Mesenteric fat pad (tissue), 1 donor: ENCODE measurements around the gene SLC4A7. TPM values are rescaled to one million over a fixed set of nuclear protein-coding genes. Genes with fewer than 3 reads are reported as not detected.

Source experiments
- DNase-seq: peaks from one replicate; pipeline ENCODE4 v3.0.0-alpha.2; 2020; ENCODE audit warnings: low spot score
- total RNA-seq: library from RNA; stranded (reverse); fragmentation: NEBNext Ultra II Directional; extraction: Animal tissue kit (Norgen Biotek cat#: 25700); gene quantifications from one replicate; pipeline ENCODE4 v1.2.1, GENCODE V29; 2021
- donor health status: DM: yes; HTN: yes; CAD: no.

SLC4A7 gene
- total RNA-seq, 1 donor from 2014 or later = 29.2 TPM

DNA sequence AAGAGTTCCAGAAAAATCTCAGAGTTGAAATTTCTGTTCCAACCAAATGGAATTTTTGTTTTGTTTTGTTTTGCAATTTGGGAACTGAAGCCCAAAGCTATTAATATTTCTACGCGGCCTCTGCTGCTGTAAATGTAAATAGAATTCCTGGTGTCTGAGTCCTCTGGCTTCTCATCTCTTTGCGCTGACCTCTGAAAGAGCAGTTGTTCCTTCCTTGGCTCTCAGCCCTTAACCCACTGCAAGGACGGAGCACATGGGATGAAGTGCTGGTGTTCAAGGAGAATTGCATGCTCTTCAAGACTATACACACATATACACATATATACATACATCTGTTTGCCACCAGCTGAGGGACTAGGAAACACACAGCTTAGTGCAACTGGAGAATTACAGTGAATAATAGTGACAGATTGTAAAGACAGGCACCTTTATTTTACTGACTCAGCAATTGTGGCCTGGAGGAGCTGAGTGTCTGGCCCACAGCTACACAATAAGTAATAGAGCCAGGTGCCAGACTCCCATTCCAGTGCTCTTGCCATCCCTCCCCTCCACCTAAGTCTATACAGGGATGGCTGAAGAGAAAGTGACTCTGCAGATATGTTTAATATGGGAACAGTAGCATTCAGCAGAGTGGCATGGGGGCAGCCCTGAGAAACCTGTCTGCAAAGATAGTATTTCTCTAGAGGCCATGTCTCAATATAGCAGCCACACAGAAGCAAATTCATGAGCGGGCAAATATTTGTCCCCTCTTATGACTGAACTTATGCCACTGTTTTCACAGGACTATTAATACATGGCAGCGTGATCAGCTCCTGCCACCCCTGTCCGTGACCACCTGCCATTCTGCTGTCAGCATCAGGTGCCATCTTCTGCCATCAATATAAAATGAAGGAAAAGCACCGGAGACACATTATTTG lies 157.3 kb downstream of the SLC4A7 start:
- DNase-seq = no peak

DNA sequence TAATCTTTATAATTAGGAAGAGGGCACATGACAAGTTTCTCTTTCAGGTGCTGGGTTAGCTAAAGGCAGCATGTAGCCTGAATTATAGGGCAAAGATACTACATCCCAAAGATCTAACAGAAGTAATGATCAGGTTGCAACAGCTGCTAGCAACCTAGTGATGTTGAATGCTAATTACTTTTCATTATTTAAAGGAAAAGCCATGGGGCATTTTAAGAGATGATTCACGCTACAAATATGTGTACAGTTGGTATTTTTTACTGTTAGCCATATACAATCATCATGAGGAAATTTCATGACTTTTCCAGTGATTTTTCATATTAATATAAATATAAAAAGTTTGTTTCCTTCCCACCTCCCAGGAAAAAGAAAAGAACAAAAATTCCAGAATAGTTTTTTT lies 158.0 kb downstream of the SLC4A7 start:
- no peak for DNase-seq

DNA sequence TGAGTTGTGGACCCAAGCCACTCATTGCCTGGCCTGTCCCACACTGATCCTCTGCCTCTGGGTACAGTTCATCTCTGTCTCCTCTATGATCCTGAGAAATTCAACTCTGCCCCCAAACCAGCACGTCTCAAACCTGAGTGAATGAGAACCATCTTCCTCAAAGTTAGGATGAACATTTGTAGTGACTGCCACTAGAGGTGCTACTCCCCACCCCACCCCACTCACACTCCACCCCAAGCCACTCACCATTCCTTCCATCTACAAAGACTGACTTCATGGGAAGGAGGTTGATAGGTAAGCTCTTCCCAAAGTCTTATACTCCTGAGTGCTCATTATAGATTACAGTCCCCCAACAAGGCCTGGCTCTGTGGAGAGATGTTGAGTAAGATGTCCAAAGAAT lies 158.8 kb downstream of the SLC4A7 start:
- DNase-seq = no peak

DNA sequence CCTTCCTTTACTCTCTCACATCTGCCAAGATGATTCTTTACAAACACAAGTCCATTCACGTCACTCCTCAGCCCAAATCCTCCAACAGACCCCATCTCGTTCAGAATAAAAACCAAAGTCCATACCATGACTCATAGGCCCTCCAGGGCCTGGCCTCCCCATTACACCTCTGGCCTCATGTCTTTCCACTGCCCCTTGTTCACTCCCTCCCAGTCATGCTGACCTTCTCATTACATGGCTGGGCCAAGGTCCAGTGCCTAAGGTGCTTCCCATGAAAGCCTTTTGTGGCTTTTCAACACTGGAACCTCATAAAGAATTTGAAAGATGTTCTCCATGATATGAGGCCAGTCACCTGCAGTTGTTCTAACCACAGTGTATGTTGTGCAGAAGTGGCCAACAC lies 159.5 kb downstream of the SLC4A7 start:
- no peak for DNase-seq

DNA sequence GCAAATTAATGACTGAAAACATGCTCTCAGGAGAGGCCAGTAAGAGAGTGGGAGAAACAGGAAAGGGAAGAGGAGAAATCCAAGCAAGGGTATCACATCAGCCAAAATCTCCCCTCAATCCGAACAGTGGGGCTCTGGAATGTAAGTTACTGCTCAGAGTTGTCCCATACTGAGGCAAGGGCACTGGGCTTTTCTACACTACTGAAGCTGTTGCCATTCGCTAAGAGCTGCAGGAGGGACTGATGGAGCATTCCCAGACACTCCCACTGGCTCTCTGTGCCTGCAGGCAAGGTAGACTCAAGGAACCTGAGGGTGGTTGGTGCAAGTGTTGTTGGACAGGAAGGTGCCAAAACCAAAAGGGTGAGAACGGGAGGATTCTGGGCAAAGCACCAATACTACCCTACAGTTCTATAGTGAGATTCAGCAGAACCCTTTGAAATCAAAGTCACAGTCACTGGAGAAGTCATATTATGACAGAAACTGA lies 161.1 kb downstream of the SLC4A7 start:
- DNase-seq = no peak

Other genes starting within 250 kb of the SLC4A7 start
- 0.87 TPM for gene NEK10, start 115.0 kb downstream of the SLC4A7 start, total RNA-seq
- gene EOMES, start 237.9 kb upstream of the SLC4A7 start, total RNA-seq = 0.42 TPM